Upper lobe of left lung (tissue), 6 donors: ENCODE data around the gene DENND1B. TPM values are rescaled to one million over a fixed set of nuclear protein-coding genes. Genes with fewer than 3 reads are reported as not detected.

ENCODE experiments used
- ATAC-seq, 2 donors: fragments of 200-7000 bp; cut with Tn5 transposase; one replicate each; pipeline ENCODE4 v1.9.1; 2022; ENCODE audit warnings: mild to moderate bottlenecking in 2 of 2, moderate library complexity in 2 of 2; ENCODE audit not compliant: low FRiP score in 2 of 2
- DNase-seq, 2 donors: peaks; one replicate each; pipeline ENCODE4 v3.0.0-alpha.2; 2019 to 2020
- H3K27ac ChIP-seq, 4 donors: fragments of 200-600 bp; sonication (generic); one replicate each; pipeline ENCODE4 v1.5.1; 2016 to 2019
- H3K27me3 ChIP-seq, 4 donors: fragments of 200-600 bp; sonication (generic); one replicate each; pipeline ENCODE4 v1.5.1; 2017 to 2019
- H3K36me3 ChIP-seq, 4 donors: fragments of 200-600 bp; sonication (generic); one replicate each; pipeline ENCODE4 v1.5.1; 2016 to 2019
- H3K4me1 ChIP-seq, 4 donors: fragments of 200-600 bp; sonication (generic); one replicate each; pipeline ENCODE4 v1.5.1; 2018 to 2019
- H3K4me3 ChIP-seq, 4 donors: fragments of 200-600 bp; sonication (generic); one replicate each; pipeline ENCODE4 v1.5.1; 2017 to 2019; ENCODE audit warnings: mild to moderate bottlenecking in 2 of 4, moderate library complexity in 1 of 4
- H3K9me3 ChIP-seq, 4 donors: fragments of 200-600 bp; sonication (generic); one replicate each; pipeline ENCODE4 v1.5.1; 2018 to 2019
- CTCF ChIP-seq, 6 experiments: fragments of 450-650 bp in 4 of 6; fragments of 200-600 bp in 2 of 6; sonication (generic) in 2 of 6; IDR thresholded peaks; one replicate each; pipeline ENCODE4 v1.5.1; 2016 to 2019; ENCODE audit warnings: antibody characterized with exemption in 6 of 6
- EP300 ChIP-seq, 4 donors: sonication (generic); formaldehyde crosslinking; IDR thresholded peaks; one replicate each; pipeline ENCODE4 v1.5.1; 2017; ENCODE audit warnings: antibody characterized with exemption in 4 of 4, control low read depth in 2 of 4
- POLR2A ChIP-seq, 4 donors: fragments of 450-650 bp; IDR thresholded peaks; one replicate each; pipeline ENCODE4 v1.5.1; 2016 to 2017; ENCODE audit warnings: antibody characterized with exemption in 4 of 4, mild to moderate bottlenecking in 2 of 4
- POLR2AphosphoS5 ChIP-seq, 2 donors: sonication (generic); formaldehyde crosslinking; IDR thresholded peaks; one replicate each; pipeline ENCODE4 v1.5.1; 2017; ENCODE audit warnings: antibody characterized with exemption in 2 of 2
- WGBS, 2 donors: methylation state at CpG; one replicate each; pipeline ENCODE4 v1.1.5; 2017 to 2018; 5-methylcytosine and 5-hydroxymethylcytosine counted together
- total RNA-seq, 6 donors: library from RNA; depleted of rRNA in 4 of 6; stranded (reverse); fragments of >200 nt in 4 of 6; gene quantifications; one replicate each; pipeline versions ENCODE4 v1.1.0 to v1.2.1, GENCODE V29; 2016 to 2021
- donor health status: DM: no; HTN: no; CAD: no; lungs with moderate emphysema.
- donor health status: DM: no; HTN: yes; CAD: no; lungs with severe emphysema.

DENND1B gene
- total RNA-seq, 6 donors from 2014 or later = 14.9 to 39.1 (median 21.0) TPM

- no peaks in the 10 kb centered on the region for H3K9me3 ChIP-seq
- H3K27ac ChIP-seq = no peak overlapping the region
- DNase-seq (no peak), ATAC-seq (no peak)
- no peaks in the 10 kb centered on the region for H3K4me1 ChIP-seq
- 87 to 89% methylated on average over 3 of the region's 3 CpGs for WGBS, 2 donors
- TF ChIP-seq POLR2AphosphoS5 (IDR thresholded peaks at IDR 0.05) = no peak
- no peak for TF ChIP-seq POLR2A (IDR thresholded peaks at IDR 0.05)
- TF ChIP-seq CTCF (IDR thresholded peaks at IDR 0.05) = no peak
- TF ChIP-seq EP300 (IDR thresholded peaks at IDR 0.05) = no peak
- H3K4me3 ChIP-seq = no peak overlapping the region
- peaks cover 0 to 4% (median 0%) of the 10 kb centered on the region in 4 donors for H3K36me3 ChIP-seq
- H3K27me3 ChIP-seq = no peaks in the 10 kb centered on the region
Observed at GRCh38 chr1:197599789-197600188, 175.5 kb downstream of the DENND1B start.

GRCh38 chr1:197598935-197599334, 176.3 kb downstream of the DENND1B start:
- TF ChIP-seq CTCF (IDR thresholded peaks at IDR 0.05) (no peak), POLR2AphosphoS5 (IDR thresholded peaks at IDR 0.05) (no peak), POLR2A (IDR thresholded peaks at IDR 0.05) (no peak), EP300 (IDR thresholded peaks at IDR 0.05) (no peak)
- H3K27me3 ChIP-seq = no peaks in the 10 kb centered on the region
- no peak overlapping the region for H3K27ac ChIP-seq
- 77 to 87% methylated on average over 1 of the region's 1 CpG for WGBS, 2 donors
- H3K36me3 ChIP-seq = peaks cover 0 to 4% (median 0%) of the 10 kb centered on the region in 4 donors
- no peaks in the 10 kb centered on the region for H3K4me1 ChIP-seq
- ATAC-seq (no peak), DNase-seq (no peak)
- no peak overlapping the region for H3K4me3 ChIP-seq
- H3K9me3 ChIP-seq = no peaks in the 10 kb centered on the region

GRCh38 chr1:197595304-197595904, 179.9 kb downstream of the DENND1B start:
- ATAC-seq = no peak
- Histone ChIP-seq H3K27me3 (no peaks in the 10 kb centered on the region), H3K36me3 (peaks cover 0 to 4% (median 0%) of the 10 kb centered on the region in 4 donors), H3K4me3 (no peak overlapping the region), H3K9me3 (no peaks in the 10 kb centered on the region), H3K4me1 (no peaks in the 10 kb centered on the region), H3K27ac (no peak overlapping the region)
- DNase-seq = no peak
- TF ChIP-seq EP300 (IDR thresholded peaks at IDR 0.05) (no peak), CTCF (IDR thresholded peaks at IDR 0.05) (no peak), POLR2AphosphoS5 (IDR thresholded peaks at IDR 0.05) (no peak), POLR2A (IDR thresholded peaks at IDR 0.05) (no peak)
- 81 to 93% methylated on average over 5 of the region's 5 CpGs for WGBS, 2 donors

GRCh38 chr1:197590687-197591086, 184.6 kb downstream of the DENND1B start:
- DNase-seq = no peak
- Histone ChIP-seq H3K4me1 (no peaks in the 10 kb centered on the region), H3K36me3 (peaks cover 0 to 4% (median 0%) of the 10 kb centered on the region in 4 donors), H3K27ac (no peak overlapping the region), H3K27me3 (no peaks in the 10 kb centered on the region), H3K4me3 (no peak overlapping the region), H3K9me3 (no peaks in the 10 kb centered on the region)
- WGBS, 2 donors = 98 to 100% methylated on average over 2 of the region's 2 CpGs
- TF ChIP-seq CTCF (IDR thresholded peaks at IDR 0.05) (no peak), POLR2A (IDR thresholded peaks at IDR 0.05) (no peak), EP300 (IDR thresholded peaks at IDR 0.05) (no peak), POLR2AphosphoS5 (IDR thresholded peaks at IDR 0.05) (no peak)
- no peak for ATAC-seq

GRCh38 chr1:197585809-197586208, 189.5 kb downstream of the DENND1B start:
- Histone ChIP-seq H3K4me1 (no peaks in the 10 kb centered on the region), H3K27me3 (no peaks in the 10 kb centered on the region), H3K36me3 (peaks cover 0 to 2% (median 0%) of the 10 kb centered on the region in 4 donors), H3K4me3 (no peak overlapping the region), H3K27ac (no peak overlapping the region), H3K9me3 (no peaks in the 10 kb centered on the region)
- 86% methylated on average over 1 of the region's 1 CpG for WGBS, 2 donors
- DNase-seq (no peak), ATAC-seq (no peak)
- TF ChIP-seq CTCF (IDR thresholded peaks at IDR 0.05) (no peak), POLR2AphosphoS5 (IDR thresholded peaks at IDR 0.05) (no peak), POLR2A (IDR thresholded peaks at IDR 0.05) (no peak), EP300 (IDR thresholded peaks at IDR 0.05) (no peak)
